CD4-positive, alpha-beta T cell treated with Interleukin-21 for 1 hour (primary cell): ENCODE measurements around the gene ZNF638.
"Not testable (repeated sequence)": the region's sequence is repeated elsewhere in the genome, so short reads cannot be mapped to it uniquely, and the experiment has no call there.

ENCODE experiments used
- DNase-seq: peaks from one replicate; pipeline ENCODE4 v3.0.0-alpha.2; 2020

The ZNF638 gene

GRCh38 chr2:71416866-71417265 lies 85.3 kb downstream of the ZNF638 start:
- DNase-seq, result peak; percentile 58

DNA sequence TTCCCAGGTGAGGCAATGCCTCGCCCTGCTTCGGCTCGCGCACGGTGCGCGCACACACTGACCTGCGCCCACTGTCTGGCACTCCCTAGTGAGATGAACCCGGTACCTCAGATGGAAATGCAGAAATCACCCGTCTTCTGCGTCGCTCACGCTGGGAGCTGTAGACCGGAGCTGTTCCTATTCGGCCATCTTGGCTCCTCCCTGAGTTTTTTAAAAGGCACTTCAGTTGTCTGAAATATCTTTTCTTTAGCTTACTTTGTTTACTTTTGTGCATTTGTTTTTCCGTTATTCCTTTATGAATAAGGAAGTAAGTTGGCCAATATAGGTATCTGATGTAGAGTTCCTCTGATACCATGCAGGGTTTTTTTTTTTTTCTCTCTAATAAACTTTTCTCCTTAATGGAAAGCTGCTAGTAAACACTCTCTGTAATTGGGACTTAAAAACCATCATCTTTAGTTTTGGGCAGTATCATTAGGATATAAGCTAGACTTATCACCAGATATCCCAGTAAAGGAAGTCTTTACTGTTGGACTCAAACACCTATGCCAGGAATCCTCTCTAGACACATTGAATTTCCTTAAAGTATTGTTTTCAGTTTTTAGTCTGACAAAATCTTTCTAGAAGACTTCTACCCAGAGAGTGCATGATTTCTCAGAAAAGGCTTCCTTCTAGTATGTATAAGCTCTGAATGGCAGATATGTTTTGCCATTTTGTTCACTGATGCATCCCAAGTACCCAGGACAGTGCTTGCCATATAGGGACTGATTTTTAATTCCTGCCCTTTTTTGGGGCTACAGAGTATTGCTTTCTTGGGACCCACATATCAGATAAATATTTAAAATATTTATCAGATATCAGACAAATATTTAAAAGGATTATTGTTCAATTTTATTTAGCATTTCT lies 86.0 kb downstream of the ZNF638 start:
- peak; percentile 14 for DNase-seq

DNA sequence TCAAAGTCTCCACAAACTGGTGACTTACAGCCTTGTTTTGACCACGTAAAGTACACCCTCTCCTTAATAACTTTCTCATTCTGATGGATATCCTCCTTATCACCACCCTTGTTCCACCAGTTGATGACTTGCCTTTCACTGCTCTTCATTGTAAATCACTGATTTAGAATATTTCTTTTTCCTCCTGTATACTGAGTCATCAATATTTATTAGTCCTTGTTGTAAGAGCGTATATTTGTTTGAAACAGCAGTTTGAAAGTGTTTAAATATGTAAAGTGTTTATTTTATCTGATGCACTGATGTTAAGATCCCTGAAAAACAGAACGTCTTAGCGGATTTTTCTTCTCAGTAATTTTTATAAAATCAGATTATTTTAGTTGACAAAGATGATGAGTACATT lies 87.6 kb downstream of the ZNF638 start:
- no peak for DNase-seq

DNA sequence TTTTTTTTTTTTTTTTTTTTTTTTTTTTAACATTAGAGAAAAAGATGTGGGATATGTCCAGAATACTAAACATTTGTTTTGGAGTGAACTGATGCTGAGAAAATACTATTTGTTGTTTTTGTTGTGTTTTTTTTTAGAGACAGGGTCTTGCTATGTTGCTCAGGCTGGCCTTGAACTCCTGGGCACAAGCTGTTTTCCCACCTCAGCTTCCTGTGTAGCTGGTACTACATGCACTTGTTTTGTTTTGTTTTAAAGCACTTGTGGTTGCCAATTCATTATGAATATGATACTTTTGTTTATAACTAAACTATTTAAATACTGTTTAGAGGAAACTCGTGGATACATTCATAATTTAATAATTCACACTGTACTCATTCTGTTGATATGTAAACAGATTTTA lies 88.4 kb downstream of the ZNF638 start:
- peak; percentile 1 for DNase-seq

- no peak for DNase-seq
These were observed 91.2 kb downstream of the ZNF638 start for GRCh38 chr2:71422786-71423185.

DNA sequence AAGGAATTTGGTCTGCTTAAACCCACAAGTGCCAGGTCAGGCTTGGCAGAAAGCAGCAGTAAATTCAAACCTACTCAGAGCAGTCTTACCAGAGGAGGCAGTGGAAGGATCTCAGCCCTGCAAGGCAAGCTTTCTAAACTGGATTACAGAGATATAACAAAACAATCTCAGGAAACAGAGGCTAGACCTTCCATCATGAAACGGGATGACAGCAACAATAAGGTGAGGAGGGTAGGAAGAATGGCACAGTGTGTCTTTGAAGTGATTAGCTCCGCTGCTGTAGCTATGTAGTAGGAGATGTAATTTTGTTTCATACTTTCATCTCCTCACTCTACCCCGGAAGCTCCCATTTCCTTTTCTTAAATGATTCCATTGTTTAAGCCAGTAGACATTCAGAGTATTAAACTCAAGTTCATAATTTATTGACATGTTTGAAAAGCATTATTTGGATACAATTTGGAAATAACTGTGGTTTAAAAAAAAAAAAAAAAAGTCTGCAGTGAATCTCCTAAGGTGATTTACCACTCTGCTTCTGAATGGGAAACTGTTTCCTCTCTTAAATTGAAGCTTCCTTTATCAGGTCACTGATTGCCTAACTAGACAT lies 92.3 kb downstream of the ZNF638 start:
- DNase-seq, result no peak

GRCh38 chr2:71426721-71427120 lies 95.1 kb downstream of the ZNF638 start:
- no peak for DNase-seq

DNA sequence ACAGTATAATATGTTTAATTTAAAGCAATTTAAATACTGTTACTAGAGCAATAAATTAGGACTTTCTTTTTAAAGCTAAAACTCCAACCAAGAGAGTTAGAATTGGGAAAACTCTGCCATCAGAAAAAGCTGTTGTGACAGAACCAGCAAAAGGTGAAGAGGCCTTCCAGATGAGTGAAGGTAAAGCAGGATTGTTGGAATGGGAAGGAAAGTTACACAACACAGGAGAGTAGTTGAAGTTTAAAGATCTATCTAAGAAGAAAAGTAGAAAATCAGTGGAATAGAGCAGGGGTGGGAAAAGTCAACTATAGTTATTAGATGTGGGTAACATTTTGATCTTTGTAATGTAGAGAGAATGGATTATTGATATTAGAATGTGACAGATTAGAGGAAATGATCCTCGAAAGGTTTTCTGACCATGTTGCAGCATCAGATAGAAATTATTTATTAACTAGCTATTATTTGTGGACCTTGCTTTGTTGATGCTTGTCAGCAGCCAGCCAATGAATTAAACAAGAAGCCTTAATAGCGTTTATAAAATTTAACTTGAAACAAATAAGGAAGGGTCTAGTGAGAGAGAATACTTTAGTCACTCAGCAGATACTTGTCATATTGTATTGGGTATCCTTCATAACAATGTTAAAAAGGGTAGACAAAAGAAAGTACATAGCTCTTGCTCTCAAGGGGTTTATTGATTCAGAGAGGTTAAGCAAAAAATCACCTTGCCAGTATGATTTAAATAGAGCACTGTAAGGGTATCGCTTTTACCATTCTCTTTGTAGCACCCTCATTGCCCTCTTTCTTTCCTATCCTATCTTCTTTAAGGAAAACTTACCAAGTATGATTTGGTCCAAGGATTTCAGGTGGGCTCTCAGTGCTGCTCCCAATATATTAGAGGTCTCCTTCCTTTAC lies 97.1 kb downstream of the ZNF638 start:
- no peak for DNase-seq

DNA sequence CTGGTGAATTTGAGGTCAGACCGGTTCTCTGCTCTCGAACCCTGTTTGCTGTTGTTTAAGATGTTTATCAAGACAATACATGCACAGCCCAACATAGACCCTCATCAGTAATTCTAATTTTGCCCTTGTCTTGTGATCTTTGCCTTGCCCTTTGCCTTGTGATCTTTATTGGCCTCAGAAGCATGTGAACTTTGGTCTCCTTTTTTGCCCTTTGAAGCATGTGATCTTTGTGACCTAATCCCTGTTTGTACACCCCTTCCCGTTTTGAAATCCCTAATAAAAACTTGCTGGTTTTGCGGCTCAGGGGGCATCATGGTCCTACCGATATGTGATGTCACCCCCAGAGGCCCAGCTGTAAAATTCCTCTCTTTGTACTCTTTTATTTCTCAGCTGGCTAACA lies 113.6 kb downstream of the ZNF638 start:
- DNase-seq, result not testable (repeated sequence)

- DNase-seq, result no peak
These were observed 114.9 kb downstream of the ZNF638 start for GRCh38 chr2:71446505-71446904.

- DNase-seq, result peak; percentile 12
These were observed 117.8 kb downstream of the ZNF638 start for GRCh38 chr2:71449343-71449742.

DNA sequence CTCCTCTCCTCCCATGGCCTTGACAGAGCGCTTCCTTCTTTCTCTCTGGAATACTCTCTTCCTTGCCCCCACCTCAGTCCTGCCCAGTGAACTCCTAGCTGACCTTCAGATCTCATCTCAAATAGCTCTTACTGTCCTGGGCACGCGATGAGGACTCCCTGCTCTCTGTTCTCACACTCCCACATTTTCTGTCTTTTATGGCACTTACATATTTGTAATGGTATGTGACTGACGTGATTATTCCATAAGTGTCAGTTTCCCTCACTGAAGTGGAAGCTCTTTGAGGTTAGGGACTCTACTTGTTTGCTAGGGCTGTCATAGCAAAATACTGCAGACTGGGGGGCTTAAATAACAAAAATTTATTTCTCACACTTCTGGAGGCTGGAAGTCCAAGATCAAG lies 120.1 kb downstream of the ZNF638 start:
- no peak for DNase-seq

DNA sequence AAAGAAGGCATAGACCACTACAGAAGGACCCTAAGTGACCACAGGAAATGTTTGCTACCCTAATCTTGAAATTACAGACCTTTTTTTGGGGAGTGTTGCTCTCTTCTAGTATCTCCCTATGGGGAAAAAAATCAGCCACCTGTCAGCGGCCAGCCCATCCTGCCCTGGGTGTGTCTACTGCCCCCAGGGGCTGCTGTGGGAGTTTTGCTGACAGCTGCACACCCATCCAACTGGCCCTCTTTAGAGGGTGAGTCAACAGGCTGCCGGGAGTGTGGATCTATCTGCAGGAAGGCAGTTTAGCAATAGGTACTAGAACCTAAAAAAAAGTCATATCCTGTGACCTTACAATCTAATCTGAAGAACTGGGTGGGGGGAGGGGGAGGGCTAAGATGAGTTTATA lies 121.0 kb downstream of the ZNF638 start:
- DNase-seq, result no peak

GRCh38 chr2:71453404-71454220 lies 122.0 kb downstream of the ZNF638 start, which contains the start of gene DYSF:
Gene DYSF, plus strand, starts transcription at chr2:71453561.
- no peak for DNase-seq

DNA sequence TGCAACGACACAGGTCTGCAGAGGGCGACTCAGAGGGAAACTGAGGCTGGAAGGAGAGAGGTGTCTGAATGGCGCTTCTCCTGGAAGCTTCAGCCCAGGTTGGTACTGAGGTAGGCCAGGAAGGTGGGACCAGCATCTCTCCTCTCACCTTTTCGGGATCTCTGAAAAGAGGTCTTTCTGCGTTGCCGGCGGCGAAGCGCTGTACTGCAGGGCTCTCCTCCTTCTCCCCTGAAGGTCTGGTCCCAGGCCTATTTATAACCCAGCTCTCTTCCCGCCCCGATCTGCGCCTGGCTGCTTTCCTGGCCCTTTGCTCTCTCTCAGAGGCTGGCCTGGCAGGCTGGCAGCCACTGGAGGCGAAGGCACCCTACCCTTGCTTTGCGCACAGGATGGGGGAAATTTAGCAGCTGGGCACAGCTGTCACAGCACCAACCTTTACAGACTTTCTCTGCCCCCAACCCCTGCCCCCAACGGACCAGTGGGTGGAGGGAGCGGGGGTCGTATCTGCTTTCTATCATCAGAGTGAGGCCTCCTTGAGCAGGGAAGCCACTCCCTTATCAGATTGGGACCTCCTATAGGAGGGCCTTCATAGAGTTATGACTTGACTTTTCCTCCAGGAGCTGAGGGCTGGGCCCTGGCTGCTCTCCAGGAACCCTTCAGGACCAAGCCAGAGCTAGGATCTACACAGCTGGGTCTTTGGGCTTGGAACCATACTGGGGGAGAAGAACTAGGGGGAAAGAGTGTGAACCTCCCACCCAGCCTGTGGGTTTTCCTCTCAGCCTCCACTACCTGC lies 122.8 kb downstream of the ZNF638 start:
- DNase-seq, result no peak

- DNase-seq, result no peak
These were observed 123.6 kb downstream of the ZNF638 start for GRCh38 chr2:71455011-71455740.

DNA sequence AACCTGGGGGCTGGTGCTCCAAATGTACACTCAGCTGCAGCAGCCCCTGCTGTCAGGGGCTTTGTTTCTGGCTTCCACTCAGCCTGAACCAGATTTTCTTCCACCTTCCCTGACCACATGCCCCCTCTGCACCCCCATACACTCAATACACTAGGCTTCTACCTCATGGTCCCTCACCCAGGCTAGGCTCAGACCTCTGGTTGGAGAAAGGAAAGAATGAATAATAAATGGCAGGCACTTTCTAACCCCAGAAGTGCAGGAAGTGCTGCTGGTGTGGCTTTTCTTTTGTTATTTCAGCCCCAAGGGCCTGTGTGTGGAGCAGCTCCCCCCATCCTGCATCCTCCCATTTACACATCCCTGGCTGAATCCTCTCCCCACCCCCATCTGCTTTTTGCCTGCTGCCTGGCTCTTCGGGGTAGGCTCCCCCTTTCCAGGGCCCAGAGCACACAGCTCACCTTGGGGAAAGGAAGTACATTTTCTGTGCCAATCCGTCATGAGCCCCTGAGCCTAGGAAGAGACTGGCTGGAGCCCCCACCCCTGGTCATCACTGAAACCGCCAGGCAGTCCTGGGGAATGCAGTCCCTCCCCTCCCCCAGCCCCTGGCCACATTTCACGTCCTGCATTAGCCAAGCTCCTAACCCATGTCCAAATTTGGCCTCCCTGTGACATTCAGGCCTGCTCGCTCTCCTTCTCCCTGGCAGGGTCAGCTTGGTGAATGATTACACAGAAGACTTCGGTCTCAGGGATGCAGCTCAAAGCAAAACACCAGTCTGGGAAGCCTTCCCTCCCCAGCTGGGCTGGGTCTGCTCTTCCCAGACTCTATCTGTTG lies 124.4 kb downstream of the ZNF638 start:
- no peak for DNase-seq

DNA sequence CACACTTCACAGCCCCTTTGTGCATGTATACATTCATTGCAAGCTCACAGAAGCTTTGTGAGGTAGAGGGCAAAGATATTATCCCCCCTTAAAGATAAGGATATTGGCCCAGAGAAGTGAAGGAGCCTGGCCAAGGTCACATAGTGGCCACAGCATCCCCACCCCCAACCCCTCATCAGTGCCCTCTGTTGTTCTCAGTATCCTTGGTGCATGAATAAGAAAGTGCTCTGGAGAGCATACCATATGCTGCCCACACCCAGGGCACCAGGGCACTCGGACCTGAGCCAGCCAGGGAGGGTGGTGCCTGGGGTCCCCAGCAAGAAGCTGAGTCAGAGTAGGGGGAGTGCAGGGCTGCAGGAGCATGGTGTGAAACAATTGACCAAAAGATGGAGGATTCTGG lies 125.0 kb downstream of the ZNF638 start:
- DNase-seq, result no peak

DNA sequence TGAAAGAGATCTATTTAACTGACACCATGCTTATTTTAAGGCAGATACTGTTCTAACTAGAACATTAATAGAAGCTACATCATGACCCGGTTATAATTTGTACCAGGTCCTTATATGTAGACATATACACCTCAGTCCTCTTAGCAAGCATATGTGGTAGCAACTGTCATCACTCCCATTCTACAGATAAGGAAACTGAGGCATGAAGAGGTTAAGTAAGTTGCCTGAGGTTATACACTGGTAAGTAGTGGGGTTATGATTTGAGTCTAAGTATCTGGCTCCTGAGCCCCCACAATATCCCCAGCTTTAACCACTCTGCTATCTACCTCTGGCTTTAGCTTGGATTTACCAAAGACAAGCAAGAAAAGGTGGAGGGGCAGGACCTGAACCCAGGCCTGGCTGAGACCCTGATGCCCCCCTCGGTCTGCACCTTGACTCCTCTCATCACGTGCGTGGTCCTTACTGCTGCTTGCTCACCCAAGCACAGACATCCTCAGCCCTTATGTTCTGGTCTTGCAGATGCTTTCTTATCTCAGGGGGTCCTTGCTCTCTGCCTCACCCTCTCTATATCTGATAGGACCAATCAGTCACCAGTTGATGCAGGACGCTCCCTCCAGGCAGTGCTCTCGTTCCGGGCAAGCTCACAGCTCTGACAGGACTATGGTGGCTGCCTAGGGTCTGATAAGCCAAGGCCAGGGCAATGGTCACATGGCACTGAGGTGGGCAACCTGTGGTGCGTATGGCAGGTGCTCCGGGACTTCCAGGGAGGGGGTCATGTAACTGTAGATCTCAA lies 125.7 kb downstream of the ZNF638 start:
- DNase-seq, result no peak
